ENCODE measurements around the gene DNAH7. TPM values are rescaled to one million over a fixed set of nuclear protein-coding genes. Genes with fewer than 3 reads are reported as not detected.

DNAH7 gene
- total RNA-seq, 1 donor from 2014 or later = 0.40 TPM

- ATAC-seq (ENCODE audit: poor library complexity) (no peak), DNase-seq (no peak)
- intact Hi-C loops (cut with DNase I) = no loop called here
Observed at GRCh38 chr2:195768431-195768830, 300.2 kb downstream of the DNAH7 start.

GRCh38 chr2:195766691-195767090 lies 301.9 kb downstream of the DNAH7 start:
- intact Hi-C loops (cut with DNase I) = no loop called here
- ATAC-seq (ENCODE audit: poor library complexity) (no peak), DNase-seq (no peak)

- no peak for DNase-seq
- ATAC-seq (ENCODE audit: poor library complexity) = no peak
- intact Hi-C loops (cut with DNase I) = no loop called here
Observed at GRCh38 chr2:195763866-195764265, 304.8 kb downstream of the DNAH7 start.

GRCh38 chr2:195759877-195760276 lies 308.8 kb downstream of the DNAH7 start:
- intact Hi-C loops (cut with DNase I) = no loop called here
- ATAC-seq (ENCODE audit: poor library complexity) = no peak
- no peak for DNase-seq

GRCh38 chr2:195758846-195759245 lies 309.8 kb downstream of the DNAH7 start:
- no peak for ATAC-seq (ENCODE audit: poor library complexity)
- intact Hi-C loops (cut with DNase I) = no loop called here
- no peak for DNase-seq

- intact Hi-C loops (cut with DNase I) = no loop called here
- ATAC-seq (ENCODE audit: poor library complexity) (no peak), DNase-seq (no peak)
Observed at GRCh38 chr2:195756218-195756942, 312.3 kb downstream of the DNAH7 start.

- DNase-seq (no peak), ATAC-seq (ENCODE audit: poor library complexity) (no peak)
- intact Hi-C loops (cut with DNase I) = no loop called here
Observed at GRCh38 chr2:195741191-195741590, 327.4 kb downstream of the DNAH7 start.

- intact Hi-C loops (cut with DNase I) = no loop called here
- ATAC-seq (ENCODE audit: poor library complexity) = no peak
- DNase-seq = no peak
Observed at GRCh38 chr2:195737511-195738325, 330.9 kb downstream of the DNAH7 start.

- no peak for ATAC-seq (ENCODE audit: poor library complexity)
- no peak for DNase-seq
- intact Hi-C loops (cut with DNase I) = no loop called here
Observed at GRCh38 chr2:195735347-195735746, 333.3 kb downstream of the DNAH7 start.

GRCh38 chr2:195734931-195735330 lies 333.7 kb downstream of the DNAH7 start:
- ATAC-seq (ENCODE audit: poor library complexity) (no peak), DNase-seq (no peak)
- intact Hi-C loops (cut with DNase I) = no loop called here

- ATAC-seq (ENCODE audit: poor library complexity) (no peak), DNase-seq (no peak)
- intact Hi-C loops (cut with DNase I) = no loop called here
Observed at GRCh38 chr2:195734395-195734794, 334.2 kb downstream of the DNAH7 start.

- intact Hi-C loops (cut with DNase I) = no loop called here
- ATAC-seq (ENCODE audit: poor library complexity) (no peak), DNase-seq (no peak)
Observed at GRCh38 chr2:195733831-195734230, 334.8 kb downstream of the DNAH7 start.

- no peak for ATAC-seq (ENCODE audit: poor library complexity)
- intact Hi-C loops (cut with DNase I) = no loop called here
- DNase-seq = no peak
Observed at GRCh38 chr2:195732574-195732973, 336.1 kb downstream of the DNAH7 start.

GRCh38 chr2:195730912-195731311 lies 337.7 kb downstream of the DNAH7 start:
- no peak for ATAC-seq (ENCODE audit: poor library complexity)
- intact Hi-C loops (cut with DNase I) = no loop called here
- DNase-seq = no peak

GRCh38 chr2:195727106-195727505 lies 341.5 kb downstream of the DNAH7 start:
- DNase-seq (no peak), ATAC-seq (ENCODE audit: poor library complexity) (no peak)
- intact Hi-C loops (cut with DNase I) = no loop called here

GRCh38 chr2:195722075-195722474 lies 346.6 kb downstream of the DNAH7 start:
- DNase-seq (no peak), ATAC-seq (ENCODE audit: poor library complexity) (no peak)
- intact Hi-C loops (cut with DNase I) = no loop called here

GRCh38 chr2:195721042-195721441 lies 347.6 kb downstream of the DNAH7 start:
- DNase-seq = no peak
- no peak for ATAC-seq (ENCODE audit: poor library complexity)
- intact Hi-C loops (cut with DNase I) = no loop called here

GRCh38 chr2:195716466-195716865 lies 352.2 kb downstream of the DNAH7 start:
- DNase-seq (no peak), ATAC-seq (ENCODE audit: poor library complexity) (no peak)
- intact Hi-C loops (cut with DNase I) = no loop called here

- intact Hi-C loops (cut with DNase I) = no loop called here
- no peak for DNase-seq
- no peak for ATAC-seq (ENCODE audit: poor library complexity)
Observed at GRCh38 chr2:195711478-195711877, 357.2 kb downstream of the DNAH7 start.

All from Right ventricle myocardium superior (tissue), 1 donor.